Stimulated activated CD8-positive, alpha-beta memory T cell treated with anti-CD3 and anti-CD28 coated beads, Interleukin-7, amount 100 ng/mL, for 48 hours (primary cell): Measurements from ENCODE around the gene SPOPL.
A peak's percentile ranks its signal among the peaks of the same experiment; 100 is the strongest.
"Not testable (repeated sequence)": the region's sequence is repeated elsewhere in the genome, so short reads cannot be mapped to it uniquely, and the experiment has no call there.

Experiments used
- DNase-seq, 2 donors: peaks; one replicate each; pipeline ENCODE4 v3.0.0-alpha.2; 2020; ENCODE audit warnings: low read depth in 1 of 2; ENCODE audit errors: extremely low read depth in 1 of 2

SPOPL gene

DNA sequence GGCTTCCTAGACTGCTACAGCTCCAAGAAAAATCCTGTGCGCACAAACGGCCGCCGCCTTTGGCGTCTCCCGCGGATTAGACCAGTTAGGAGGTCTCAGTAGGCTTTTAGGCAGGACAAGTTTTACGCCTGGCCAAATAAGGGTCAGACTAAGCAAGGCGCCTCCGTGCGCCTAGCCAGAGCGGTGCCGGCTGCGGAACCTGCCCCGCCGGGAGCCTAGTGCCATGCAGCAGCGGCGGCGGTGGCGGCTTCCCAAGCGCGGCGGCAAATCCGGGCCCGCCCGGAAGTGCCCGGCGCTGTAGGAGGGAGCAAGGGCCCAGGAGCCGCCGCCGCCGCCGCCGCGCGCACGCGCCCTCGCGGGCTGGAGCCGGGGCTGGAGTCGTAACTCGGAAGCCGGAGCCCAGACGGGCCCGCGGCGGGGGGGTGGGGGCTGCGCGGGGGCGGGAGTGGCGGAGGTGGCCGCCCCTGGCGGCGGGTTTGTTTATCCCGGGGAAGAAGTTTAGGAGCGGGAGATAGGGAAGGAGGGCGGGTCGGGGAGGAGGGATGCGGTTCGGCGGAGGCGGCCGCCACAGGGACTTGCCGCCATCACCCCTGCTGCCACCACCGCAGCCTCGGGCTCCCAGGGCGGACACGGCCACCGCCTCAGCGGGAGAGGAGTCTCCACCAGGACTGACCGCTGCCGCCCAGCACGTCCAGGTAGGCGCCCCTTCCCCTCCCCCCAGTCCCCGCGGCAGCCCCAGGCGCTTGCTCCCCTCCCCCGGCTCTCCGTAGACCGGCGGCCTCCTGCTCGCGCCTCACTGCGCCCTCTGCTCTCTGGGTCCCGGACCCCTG is at the start of gene SPOPL:
SPOPL (plus strand) TSS at position 346 of the 830 bp plus-strand sequence. CDS start 48,447 bp downstream, outside the sequence.
- DNase-seq, result peak; percentile 76 to 78

GRCh38 chr2:138452324-138452723 is 49.2 kb upstream of the SPOPL start:
- DNase-seq, result no peak

- no peak for DNase-seq
These were observed 47.8 kb upstream of the SPOPL start for GRCh38 chr2:138453815-138454214.

GRCh38 chr2:138454761-138455160 is 46.8 kb upstream of the SPOPL start:
- DNase-seq, result no peak

DNA sequence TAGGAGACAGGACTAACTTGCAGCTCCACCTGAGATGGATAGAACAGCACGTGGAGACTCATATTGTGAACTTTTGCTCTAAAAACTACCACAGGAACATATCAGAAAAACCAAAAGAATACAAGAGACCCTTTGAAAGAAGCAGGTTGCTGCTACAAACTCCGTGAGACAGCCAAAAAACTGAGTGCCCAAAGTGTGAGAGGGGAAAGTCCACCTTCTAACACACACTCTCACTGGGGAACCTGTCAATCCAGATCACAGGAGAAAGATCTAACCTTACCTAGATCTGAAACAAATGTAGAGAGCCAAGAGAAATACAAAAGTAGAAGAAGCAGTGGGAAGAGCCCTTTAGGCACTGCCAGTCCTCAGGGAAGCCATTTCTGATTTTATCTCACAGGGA is 46.3 kb upstream of the SPOPL start:
- no peak for DNase-seq

DNA sequence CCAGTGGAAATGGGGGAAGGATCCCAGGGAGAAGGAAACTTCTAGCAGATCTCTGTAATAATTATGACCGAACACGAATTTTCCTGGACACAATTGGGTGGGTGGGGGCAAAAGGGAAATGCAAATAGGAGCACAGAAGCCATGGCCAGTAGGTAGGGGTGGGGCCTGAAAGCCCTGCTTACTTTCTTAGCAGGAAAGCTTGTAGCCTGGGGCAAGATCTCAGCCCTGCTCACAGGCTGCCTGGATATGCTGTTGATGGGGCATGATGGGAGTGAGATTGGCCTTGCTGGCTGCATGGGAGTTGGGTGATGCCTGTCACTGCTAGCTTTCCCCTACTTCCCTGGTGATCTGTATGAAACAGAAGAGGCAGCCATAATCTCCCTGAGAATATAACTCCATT is 45.9 kb upstream of the SPOPL start:
- no peak for DNase-seq

DNA sequence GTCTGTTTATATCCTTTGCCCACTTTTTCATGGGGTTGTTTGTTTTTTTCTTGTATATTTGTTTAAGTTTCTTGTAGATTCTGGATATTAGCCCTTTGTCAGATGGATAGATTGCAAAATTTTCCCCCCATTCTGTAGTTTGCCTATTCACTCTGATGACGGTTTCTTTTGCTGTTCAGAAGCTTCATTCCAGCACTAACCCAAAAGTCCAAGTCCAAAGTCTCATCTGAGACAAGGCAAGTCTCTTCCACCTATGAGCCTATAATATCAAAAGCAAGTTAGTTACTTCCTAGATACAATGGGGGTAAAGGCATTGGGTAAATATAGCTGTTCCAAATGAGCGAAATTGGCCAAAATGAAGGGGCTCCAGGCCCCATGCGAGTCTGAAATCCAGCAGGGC is 38.9 kb upstream of the SPOPL start:
- not testable (repeated sequence) for DNase-seq

- DNase-seq, result no peak
These were observed 33.0 kb upstream of the SPOPL start for GRCh38 chr2:138468617-138469016.

- no peak for DNase-seq
These were observed 32.2 kb upstream of the SPOPL start for GRCh38 chr2:138469411-138469810.

GRCh38 chr2:138470941-138471340 is 30.6 kb upstream of the SPOPL start:
- no peak for DNase-seq

DNA sequence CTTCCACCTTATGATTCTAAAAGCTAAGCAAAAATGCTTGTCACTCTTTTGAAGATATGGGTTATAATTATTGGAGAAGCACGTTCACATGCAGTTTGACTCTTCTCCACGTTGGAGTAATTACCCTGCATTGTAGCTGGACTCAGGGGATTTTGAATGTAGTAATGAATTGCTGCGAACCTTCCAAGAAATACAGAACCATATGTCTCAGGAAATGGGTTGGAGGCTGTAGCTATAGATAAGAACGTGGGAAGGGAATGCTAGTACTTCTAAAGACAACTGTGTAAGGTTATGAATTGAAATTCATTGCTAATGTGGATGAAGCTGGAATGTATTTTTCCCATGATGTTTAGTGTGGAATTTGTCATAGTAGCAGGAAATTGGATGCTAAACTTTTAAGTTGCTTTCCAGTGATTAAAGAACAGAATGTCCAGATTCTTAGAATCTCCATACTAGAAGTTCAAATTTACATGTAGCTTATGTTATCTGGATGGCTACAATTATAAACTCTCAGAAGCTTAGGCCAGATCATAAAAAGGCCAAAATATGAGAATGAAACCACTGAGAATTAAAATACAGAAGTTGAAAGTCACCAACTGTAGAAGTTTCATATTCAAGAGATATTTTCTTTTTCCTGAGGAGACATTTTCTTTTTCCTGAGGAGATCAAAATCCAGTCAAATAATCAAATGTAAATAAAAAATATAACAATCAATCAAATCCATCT is 27.3 kb upstream of the SPOPL start:
- DNase-seq, result no peak

DNA sequence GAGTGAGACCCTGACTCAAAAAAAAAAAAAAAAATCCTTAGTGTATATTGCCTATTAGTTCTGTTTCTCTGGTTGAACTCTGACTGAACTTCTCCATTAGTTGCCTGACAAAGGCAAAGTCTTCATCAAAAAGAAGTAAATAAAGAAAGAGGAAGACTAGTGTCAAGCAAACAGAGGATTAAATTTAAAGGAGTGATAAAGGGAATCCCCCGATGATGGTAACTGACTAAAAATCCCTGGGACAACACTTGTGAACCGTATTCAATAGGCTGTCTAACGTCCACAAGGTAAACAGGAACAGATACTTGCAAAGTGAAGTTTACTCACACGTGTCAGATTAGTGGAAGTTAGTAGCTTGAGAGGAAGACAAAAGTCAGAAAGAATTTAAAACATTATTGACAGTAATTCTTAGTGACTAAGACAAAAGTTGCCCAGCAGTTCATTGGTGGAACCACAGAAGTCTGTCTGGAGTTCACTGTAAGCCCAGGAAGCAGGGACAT is 26.2 kb upstream of the SPOPL start:
- no peak for DNase-seq

GRCh38 chr2:138476186-138476585 is 25.4 kb upstream of the SPOPL start:
- no peak for DNase-seq

DNA sequence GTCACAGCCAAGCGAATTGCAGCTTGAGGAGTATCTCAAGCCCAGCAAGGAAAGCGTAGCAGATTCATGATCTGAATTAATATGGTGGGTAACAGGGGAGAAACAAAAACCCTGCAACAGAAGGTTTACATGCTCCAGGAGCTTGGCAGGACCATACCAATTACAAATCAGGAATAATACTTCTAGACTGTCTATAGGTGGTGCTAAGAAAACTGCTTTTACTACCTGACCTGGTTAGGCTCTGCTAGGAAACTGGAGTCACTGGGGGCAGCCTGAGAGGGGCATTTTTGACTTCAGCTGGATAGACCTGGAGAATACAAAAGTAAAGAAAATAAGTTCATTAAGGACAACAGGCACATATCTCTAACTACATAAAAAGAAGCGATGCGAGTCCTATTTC is 24.6 kb upstream of the SPOPL start:
- no peak for DNase-seq

- not testable (repeated sequence) for DNase-seq
These were observed 18.8 kb upstream of the SPOPL start for GRCh38 chr2:138482796-138483195.

DNA sequence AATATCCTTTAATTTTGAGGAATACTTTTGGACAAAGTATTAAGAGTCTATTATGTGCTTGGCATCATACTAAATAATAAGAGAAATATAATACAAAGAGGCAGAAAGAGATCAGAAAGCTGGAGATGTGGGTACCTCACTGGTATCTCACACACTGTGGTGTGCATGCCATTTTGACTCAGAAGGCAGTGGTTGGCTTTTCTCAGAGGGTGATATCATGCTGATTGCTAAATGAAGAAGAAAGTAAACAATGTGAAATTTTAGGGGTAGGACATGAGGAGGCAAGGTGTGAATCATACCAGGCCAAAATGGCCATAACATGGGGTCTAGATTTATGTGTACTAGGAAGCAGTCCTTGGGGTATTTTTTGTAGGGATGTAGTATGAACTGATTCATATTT is 16.6 kb upstream of the SPOPL start:
- DNase-seq, result no peak

GRCh38 chr2:138486363-138487198 is 15.0 kb upstream of the SPOPL start:
- no peak for DNase-seq

DNA sequence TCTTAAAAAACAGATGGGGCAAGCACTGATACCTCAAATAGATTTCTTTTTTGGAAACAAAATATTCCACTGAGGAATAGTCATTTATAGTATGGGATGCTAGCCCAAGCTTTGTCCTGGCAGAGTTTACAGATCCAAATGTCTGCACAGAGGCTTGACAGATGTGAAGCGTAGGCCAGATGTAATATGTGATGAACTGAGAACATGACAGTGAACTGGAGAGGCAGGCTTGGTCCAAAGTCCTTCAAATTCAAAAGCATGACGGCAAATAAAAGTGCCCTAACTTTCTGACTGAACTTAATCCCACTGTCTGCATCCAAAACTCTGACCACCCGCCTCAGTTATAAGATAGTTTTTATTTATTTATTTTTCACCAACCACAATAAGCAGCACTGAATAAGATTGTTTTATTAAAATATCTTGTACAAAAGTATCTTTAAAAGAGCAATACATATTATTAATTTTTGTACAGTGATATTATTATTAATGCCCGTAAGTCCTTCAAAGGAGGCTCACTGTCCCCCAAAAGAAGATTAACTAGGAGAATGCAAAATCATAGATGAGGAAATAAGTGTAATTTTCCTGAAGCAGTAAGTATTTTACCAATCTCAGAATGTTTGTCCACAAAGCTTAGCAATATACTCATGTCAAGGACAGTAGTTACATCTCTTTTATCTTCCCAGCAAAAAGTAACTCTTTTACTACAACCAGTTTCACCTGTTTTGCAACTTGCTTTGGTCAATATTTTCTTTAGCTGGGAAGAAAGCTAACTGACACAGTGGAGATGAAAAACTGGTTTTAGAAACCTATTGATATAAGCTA is 10.7 kb upstream of the SPOPL start:
- DNase-seq, result no peak

- no peak for DNase-seq
These were observed 10.1 kb upstream of the SPOPL start for GRCh38 chr2:138491495-138491862.

- no peak for DNase-seq
These were observed 9.4 kb upstream of the SPOPL start for GRCh38 chr2:138492160-138492559.
